GM10266 (cell line): ENCODE data around the gene LRP5.

Source experiments
- DNase-seq: peaks from one replicate; pipeline ENCODE4 v3.0.0; 2012; ENCODE audit errors: extremely low spot score
- TF ChIP-seq, protein P1 (sequence below): IDR thresholded peaks from 2 replicates; pipeline ENCODE4 v1.5.1; 2012; ENCODE audit warnings: mild to moderate bottlenecking, low read depth; ENCODE audit not compliant: control insufficient read depth, insufficient read depth; ENCODE audit errors: missing control alignments

LRP5 gene

DNA sequence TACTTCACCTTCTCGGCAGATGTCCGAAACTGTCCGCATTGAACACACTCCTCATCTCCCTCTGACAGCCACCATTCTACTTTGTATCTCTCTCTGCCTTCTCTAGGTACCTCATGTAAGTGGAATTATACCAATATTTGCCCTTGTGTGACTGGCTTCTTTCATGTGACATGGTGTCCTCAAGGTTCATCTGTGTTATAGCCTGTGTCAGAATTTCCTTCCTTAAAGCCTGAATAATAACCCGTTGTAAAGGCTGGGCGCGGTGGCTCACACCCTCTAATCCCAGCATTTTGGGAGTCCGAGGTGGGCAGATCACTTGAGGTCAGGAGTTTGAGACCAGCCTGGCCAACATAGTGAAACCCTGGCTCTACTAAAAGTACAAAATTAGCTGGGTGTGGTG is 107.8 kb downstream of the LRP5 start:
- no peak for DNase-seq
- TF ChIP-seq, protein P1, sequence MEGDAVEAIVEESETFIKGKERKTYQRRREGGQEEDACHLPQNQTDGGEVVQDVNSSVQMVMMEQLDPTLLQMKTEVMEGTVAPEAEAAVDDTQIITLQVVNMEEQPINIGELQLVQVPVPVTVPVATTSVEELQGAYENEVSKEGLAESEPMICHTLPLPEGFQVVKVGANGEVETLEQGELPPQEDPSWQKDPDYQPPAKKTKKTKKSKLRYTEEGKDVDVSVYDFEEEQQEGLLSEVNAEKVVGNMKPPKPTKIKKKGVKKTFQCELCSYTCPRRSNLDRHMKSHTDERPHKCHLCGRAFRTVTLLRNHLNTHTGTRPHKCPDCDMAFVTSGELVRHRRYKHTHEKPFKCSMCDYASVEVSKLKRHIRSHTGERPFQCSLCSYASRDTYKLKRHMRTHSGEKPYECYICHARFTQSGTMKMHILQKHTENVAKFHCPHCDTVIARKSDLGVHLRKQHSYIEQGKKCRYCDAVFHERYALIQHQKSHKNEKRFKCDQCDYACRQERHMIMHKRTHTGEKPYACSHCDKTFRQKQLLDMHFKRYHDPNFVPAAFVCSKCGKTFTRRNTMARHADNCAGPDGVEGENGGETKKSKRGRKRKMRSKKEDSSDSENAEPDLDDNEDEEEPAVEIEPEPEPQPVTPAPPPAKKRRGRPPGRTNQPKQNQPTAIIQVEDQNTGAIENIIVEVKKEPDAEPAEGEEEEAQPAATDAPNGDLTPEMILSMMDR, result no peak

- DNase-seq, result no peak
- TF ChIP-seq, protein P1, result no peak
Measured at GRCh38 chr11:68423481-68423880, 111.1 kb downstream of the LRP5 start.

DNA sequence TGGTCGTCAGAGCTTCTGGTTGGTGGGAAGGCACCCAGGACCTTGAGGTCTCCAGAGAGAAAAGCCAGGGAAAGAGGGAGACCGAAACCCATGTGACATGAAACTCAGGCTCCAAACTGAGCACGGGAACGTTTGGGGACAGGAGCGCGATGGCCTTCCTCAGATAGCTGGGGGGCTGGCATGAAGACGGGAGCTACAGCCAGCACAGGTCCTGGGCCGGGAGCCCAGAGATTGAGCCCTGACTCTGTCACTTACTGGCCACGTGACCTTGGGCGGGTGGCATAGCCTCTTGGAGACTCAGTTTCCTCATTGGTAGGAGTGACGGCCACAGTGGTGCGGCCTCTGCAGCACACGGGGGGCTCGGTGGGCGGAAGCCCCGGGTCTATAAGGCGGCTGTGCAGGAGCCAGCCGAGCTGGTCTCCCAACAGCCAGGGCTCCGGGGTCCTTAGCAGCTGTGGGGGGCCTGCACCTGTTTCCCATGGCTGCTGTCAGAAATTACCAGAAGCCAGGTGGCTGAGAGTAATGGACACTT is 111.8 kb downstream of the LRP5 start:
- TF ChIP-seq, protein P1, result no peak
- no peak for DNase-seq

- no peak for DNase-seq
- TF ChIP-seq, protein P1, result no peak
Measured at GRCh38 chr11:68424981-68425865, 112.8 kb downstream of the LRP5 start.

- TF ChIP-seq, protein P1, result no peak
- DNase-seq, result no peak
Measured at GRCh38 chr11:68425866-68426380, 113.5 kb downstream of the LRP5 start.

DNA sequence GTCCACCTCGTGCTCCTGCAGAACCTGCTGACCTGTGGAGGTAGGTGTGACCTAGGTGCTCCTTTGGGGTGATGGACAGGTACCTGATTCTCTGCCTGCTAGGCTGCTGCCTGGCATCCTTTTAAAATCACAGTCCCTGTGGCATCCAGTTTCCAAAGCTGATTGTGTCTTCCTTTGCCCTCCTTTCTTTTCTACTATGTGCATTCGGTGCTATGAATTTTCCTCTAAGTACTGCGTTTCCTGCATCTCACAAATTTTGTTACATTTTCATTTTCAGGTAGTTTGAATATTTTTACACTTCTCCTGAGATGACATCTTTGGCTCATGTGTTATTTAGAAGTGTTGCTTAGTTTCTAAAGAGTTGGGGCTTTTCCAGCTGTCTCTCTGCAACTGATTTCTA is 117.3 kb downstream of the LRP5 start:
- TF ChIP-seq, protein P1, result no peak
- DNase-seq, result no peak

DNA sequence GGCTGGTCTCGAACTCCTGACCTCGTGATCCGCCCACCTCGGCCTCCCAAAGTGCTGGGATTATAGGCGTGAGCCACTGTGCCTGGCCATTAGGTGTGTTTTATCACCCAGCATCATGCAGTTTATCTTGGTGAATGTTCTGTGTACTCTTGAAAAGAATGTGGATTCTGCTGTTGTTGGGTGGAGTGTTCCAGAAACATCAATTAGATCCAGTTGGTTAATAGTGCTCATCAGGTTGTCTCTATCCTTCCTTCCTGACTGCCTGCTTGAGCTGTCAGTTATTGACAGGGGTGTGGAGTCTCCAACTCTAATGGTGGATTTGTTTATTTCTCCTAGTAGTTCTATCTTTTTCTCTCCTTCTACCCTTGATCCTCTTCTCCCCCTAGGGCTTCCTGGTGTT is 118.0 kb downstream of the LRP5 start:
- DNase-seq, result no peak
- TF ChIP-seq, protein P1, result no peak
